HepG2 (cell line): ENCODE results near the gene LARP1. TPM values are rescaled to one million over a fixed set of nuclear protein-coding genes. Genes with fewer than 3 reads are reported as not detected.
A peak's percentile ranks its signal among the peaks of the same experiment; 100 is the strongest.

Source experiments
- GPBP1L1 ChIP-seq: sonication (generic); formaldehyde crosslinking; IDR thresholded peaks from 2 replicates; pipeline ENCODE4 v1.5.0; 2020; ENCODE audit warnings: mild to moderate bottlenecking, missing genetic modification reagents
- KLF6 ChIP-seq: IDR thresholded peaks from 2 replicates; pipeline ENCODE4 v1.8.0; 2016; ENCODE audit warnings: missing biosample characterization, missing genetic modification reagents
- MIER2 ChIP-seq: IDR thresholded peaks from 2 replicates; pipeline ENCODE4 v1.6.1; 2016; ENCODE audit warnings: missing biosample characterization, missing genetic modification reagents
- MTA3 ChIP-seq: sonication (generic); formaldehyde crosslinking; IDR thresholded peaks from 2 replicates; pipeline ENCODE4 v1.4.0; 2020; ENCODE audit warnings: missing genetic modification reagents
- NR2F2 ChIP-seq: IDR thresholded peaks from 2 replicates; pipeline ENCODE4 v1.6.1; 2012; ENCODE audit warnings: low read depth, inconsistent platforms, borderline replicate concordance
- SP5 ChIP-seq: IDR thresholded peaks from 2 replicates; pipeline ENCODE4 v1.6.1; 2016; ENCODE audit warnings: low read depth, borderline replicate concordance
- TEAD2 ChIP-seq: sonication (generic); formaldehyde crosslinking; IDR thresholded peaks from 2 replicates; pipeline ENCODE4 v1.9.0; 2021; ENCODE audit warnings: missing genetic modification reagents
- ZNF251 ChIP-seq: sonication (generic); formaldehyde crosslinking; IDR thresholded peaks from 2 replicates; pipeline ENCODE4 v1.9.0; 2021; ENCODE audit warnings: mild to moderate bottlenecking, missing genetic modification reagents
- ZNF317 ChIP-seq: sonication (generic); formaldehyde crosslinking; IDR thresholded peaks from 2 replicates; pipeline ENCODE4 v1.5.0; 2020; ENCODE audit warnings: mild to moderate bottlenecking, missing genetic modification reagents
- ZNF670 ChIP-seq: sonication (generic); formaldehyde crosslinking; IDR thresholded peaks from 2 replicates; pipeline ENCODE4 v1.8.0; 2022; ENCODE audit warnings: mild to moderate bottlenecking, missing genetic modification reagents, borderline replicate concordance
- ZNF746 ChIP-seq: sonication (generic); formaldehyde crosslinking; IDR thresholded peaks from 2 replicates; pipeline ENCODE4 v1.8.0; 2022; ENCODE audit warnings: mild to moderate bottlenecking, missing genetic modification reagents
- ZNF773 ChIP-seq: sonication (generic); formaldehyde crosslinking; IDR thresholded peaks from 2 replicates; pipeline ENCODE4 v1.4.0; 2020; ENCODE audit warnings: missing genetic modification reagents, borderline replicate concordance
- ZNF83 ChIP-seq: sonication (generic); formaldehyde crosslinking; IDR thresholded peaks from 2 replicates; pipeline ENCODE4 v1.4.0; 2020; ENCODE audit warnings: missing genetic modification reagents, mild to moderate bottlenecking, borderline replicate concordance
- polyA plus RNA-seq, 8 experiments: library from polyadenylated mRNA; depleted of rRNA in 3 of 8; stranded (reverse) in 7 of 8; unstranded in 1 of 8; fragments of >200 nt; fragmentation: Illumina TruSeq in 4 of 8; extraction: Trizol in 4 of 8; gene quantifications; 2 replicates each; pipeline versions ENCODE4 v1.2.1 to v1.2.3, GENCODE V29; 2011 to 2016; ENCODE audit warnings: low read depth in 4 of 8, missing spikeins in 1 of 8, mixed read lengths in 1 of 8; ENCODE audit not compliant: insufficient read depth in 1 of 8
- total RNA-seq, 5 experiments: library from RNA; depleted of rRNA; stranded (reverse); fragments of >200 nt; fragmentation: Illumina TruSeq; extraction: Trizol; gene quantifications; 2 replicates each; pipeline ENCODE4 v1.2.3, GENCODE V29; 2016; ENCODE audit warnings: low read depth in 1 of 5
- TF ChIP-seq, protein P1 (sequence below): sonication (generic); formaldehyde crosslinking; IDR thresholded peaks from 2 replicates; pipeline ENCODE4 v1.5.1; 2020; ENCODE audit warnings: mild to moderate bottlenecking, missing genetic modification reagents, borderline replicate concordance
- TF ChIP-seq, protein P2 (sequence below): IDR thresholded peaks from 2 replicates; pipeline ENCODE4 v1.6.1; 2016; ENCODE audit warnings: missing compliant biosample characterization, missing genetic modification reagents, borderline replicate concordance
- TF ChIP-seq, protein P3 (sequence below): sonication (generic); formaldehyde crosslinking; IDR thresholded peaks from 2 replicates; pipeline ENCODE4 v1.5.0; 2020; ENCODE audit warnings: mild to moderate bottlenecking, missing genetic modification reagents, borderline replicate concordance
- TF ChIP-seq, protein P4 (sequence below): IDR thresholded peaks from 2 replicates; pipeline ENCODE4 v1.6.1; 2016; ENCODE audit warnings: missing compliant biosample characterization, missing genetic modification reagents, borderline replicate concordance
- TF ChIP-seq, protein P5 (sequence below): sonication (generic); formaldehyde crosslinking; IDR thresholded peaks from 2 replicates; pipeline ENCODE4 v1.4.0; 2020; ENCODE audit warnings: missing genetic modification reagents, borderline replicate concordance

Gene LARP1
- total and polyA plus RNA-seq, 2 of the 13 experiments (the other 11 are each of a cell fraction or from before 2014, with no cell fraction given), result 45.2 to 61.4 TPM

DNA sequence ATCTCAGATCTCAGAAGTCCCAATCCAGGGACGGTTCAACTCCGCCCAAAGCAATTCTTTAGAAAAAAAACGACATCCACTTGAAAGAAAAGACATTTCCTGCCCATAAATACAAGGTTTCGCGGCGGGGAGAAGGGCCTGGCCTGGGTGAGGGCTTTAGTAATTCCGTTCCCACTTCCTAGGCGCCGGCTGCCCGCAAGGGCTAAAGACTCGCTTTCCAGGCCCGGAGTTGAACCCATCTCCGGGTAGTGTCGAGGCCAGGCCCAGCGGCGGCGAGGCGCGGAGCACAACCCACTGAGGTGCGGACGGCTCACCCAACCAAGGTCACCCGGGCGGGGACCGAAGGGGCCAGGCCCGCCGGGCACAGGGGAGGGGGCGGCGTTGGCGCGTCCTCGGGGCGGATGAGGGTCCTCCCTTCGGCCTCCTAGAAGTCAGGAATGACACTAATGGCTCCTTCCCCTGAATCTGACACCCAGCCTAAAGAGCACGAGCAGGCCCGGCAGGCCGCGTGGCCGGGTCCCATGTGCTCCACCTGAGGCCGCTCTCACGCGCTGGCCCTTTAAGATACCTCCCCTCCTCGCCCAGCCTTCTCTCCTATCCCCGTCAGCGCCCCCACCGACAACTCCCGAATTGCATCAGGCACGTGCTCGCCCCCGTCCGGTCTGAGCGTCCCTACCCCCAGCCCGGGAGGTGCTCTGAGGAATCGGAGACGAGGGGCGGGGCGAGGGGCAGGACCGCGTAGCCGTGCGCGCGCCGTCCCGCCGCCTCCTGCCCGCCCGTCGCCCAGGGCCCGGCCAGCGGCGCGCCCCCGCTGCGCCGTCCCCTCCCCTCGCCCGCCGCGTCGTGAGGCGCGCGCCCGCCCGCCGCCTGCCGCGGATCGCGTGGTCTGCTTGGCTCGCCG, 467 bp upstream of the LARP1 start (continued):
- no peak for TF ChIP-seq MTA3 (CRISPR knock-in tag)
- TF ChIP-seq, protein P1, sequence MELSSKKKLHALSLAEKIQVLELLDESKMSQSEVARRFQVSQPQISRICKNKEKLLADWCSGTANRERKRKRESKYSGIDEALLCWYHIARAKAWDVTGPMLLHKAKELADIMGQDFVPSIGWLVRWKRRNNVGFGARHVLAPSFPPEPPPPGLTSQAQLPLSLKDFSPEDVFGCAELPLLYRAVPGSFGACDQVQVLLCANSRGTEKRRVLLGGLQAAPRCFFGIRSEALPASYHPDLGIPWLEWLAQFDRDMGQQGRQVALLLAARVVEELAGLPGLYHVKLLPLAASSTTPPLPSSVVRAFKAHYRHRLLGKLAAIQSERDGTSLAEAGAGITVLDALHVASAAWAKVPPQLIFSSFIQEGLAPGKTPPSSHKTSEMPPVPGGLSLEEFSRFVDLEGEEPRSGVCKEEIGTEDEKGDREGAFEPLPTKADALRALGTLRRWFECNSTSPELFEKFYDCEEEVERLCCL (CRISPR knock-in tag), result no peak
- TF ChIP-seq GPBP1L1 (CRISPR knock-in tag), result no peak
- TF ChIP-seq, protein P2, sequence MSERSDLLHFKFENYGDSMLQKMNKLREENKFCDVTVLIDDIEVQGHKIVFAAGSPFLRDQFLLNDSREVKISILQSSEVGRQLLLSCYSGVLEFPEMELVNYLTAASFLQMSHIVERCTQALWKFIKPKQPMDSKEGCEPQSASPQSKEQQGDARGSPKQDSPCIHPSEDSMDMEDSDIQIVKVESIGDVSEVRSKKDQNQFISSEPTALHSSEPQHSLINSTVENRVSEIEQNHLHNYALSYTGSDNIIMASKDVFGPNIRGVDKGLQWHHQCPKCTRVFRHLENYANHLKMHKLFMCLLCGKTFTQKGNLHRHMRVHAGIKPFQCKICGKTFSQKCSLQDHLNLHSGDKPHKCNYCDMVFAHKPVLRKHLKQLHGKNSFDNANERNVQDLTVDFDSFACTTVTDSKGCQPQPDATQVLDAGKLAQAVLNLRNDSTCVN (CRISPR knock-in tag), result no peak
- TF ChIP-seq, protein P3, sequence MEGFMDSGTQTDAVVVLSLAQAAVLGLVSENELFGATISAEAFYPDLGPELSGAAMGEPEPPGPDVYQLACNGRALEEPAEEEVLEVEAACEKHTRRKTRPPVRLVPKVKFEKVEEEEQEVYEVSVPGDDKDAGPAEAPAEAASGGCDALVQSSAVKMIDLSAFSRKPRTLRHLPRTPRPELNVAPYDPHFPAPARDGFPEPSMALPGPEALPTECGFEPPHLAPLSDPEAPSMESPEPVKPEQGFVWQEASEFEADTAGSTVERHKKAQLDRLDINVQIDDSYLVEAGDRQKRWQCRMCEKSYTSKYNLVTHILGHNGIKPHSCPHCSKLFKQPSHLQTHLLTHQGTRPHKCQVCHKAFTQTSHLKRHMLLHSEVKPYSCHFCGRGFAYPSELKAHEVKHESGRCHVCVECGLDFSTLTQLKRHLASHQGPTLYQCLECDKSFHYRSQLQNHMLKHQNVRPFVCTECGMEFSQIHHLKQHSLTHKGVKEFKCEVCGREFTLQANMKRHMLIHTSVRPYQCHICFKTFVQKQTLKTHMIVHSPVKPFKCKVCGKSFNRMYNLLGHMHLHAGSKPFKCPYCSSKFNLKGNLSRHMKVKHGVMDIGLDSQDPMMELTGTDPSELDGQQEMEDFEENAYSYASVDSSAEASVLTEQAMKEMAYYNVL (CRISPR knock-in tag), result no peak; the same call in 1 of the 2 replicates
- TF ChIP-seq TEAD2 (CRISPR knock-in tag), result no peak
- TF ChIP-seq, protein P4, sequence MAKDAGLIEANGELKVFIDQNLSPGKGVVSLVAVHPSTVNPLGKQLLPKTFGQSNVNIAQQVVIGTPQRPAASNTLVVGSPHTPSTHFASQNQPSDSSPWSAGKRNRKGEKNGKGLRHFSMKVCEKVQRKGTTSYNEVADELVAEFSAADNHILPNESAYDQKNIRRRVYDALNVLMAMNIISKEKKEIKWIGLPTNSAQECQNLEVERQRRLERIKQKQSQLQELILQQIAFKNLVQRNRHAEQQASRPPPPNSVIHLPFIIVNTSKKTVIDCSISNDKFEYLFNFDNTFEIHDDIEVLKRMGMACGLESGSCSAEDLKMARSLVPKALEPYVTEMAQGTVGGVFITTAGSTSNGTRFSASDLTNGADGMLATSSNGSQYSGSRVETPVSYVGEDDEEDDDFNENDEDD (CRISPR knock-in tag), result peak; percentile 84
- 0 out of 2 replicates have a peak, but pooled peaks have one; percentile 35 for TF ChIP-seq MIER2 (CRISPR knock-in tag)
- no peak; the same call in 1 of the 2 replicates for TF ChIP-seq ZNF670
- peak; percentile 43; the same call in 1 of the 2 replicates for TF ChIP-seq KLF6 (CRISPR knock-in tag)
- TF ChIP-seq, protein P5, sequence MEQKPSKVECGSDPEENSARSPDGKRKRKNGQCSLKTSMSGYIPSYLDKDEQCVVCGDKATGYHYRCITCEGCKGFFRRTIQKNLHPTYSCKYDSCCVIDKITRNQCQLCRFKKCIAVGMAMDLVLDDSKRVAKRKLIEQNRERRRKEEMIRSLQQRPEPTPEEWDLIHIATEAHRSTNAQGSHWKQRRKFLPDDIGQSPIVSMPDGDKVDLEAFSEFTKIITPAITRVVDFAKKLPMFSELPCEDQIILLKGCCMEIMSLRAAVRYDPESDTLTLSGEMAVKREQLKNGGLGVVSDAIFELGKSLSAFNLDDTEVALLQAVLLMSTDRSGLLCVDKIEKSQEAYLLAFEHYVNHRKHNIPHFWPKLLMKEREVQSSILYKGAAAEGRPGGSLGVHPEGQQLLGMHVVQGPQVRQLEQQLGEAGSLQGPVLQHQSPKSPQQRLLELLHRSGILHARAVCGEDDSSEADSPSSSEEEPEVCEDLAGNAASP, result peak; percentile 46; the same call in 1 of the 2 replicates
- TF ChIP-seq ZNF251 (CRISPR knock-in tag), result no peak
- TF ChIP-seq ZNF746 (CRISPR knock-in tag), result peak; percentile 91
- no peak for TF ChIP-seq NR2F2
- no peak for TF ChIP-seq ZNF773 (CRISPR knock-in tag)
- peak; percentile 82 for TF ChIP-seq SP5 (CRISPR knock-in tag)
- 0 out of 2 replicates have a peak, but pooled peaks have one; percentile 27 for TF ChIP-seq ZNF83 (CRISPR knock-in tag)
- TF ChIP-seq ZNF317 (CRISPR knock-in tag), result no peak
